Activated CD4-positive, alpha-beta T cell treated with anti-CD3 and anti-CD28 coated beads, Interleukin-2, amount 50 U/mL, for 48 hours (primary cell): ENCODE measurements around the gene OXGR1.
"Not testable (repeated sequence)": the region's sequence is repeated elsewhere in the genome, so short reads cannot be mapped to it uniquely, and the experiment has no call there.

Experiments used
- DNase-seq, 2 experiments: peaks; one replicate each; pipeline ENCODE4 v3.0.0-alpha.2; 2020

Gene OXGR1

GRCh38 chr13:96994017-96994857 lies at the start of gene OXGR1:
Gene OXGR1 (minus strand): TSS chr13:96994476. CDS start chr13:96987759, 6,717 bp downstream.
- no peak for DNase-seq

- no peak for DNase-seq
Observed at GRCh38 chr13:97043302-97043701, 49.0 kb upstream of the OXGR1 start.

DNA sequence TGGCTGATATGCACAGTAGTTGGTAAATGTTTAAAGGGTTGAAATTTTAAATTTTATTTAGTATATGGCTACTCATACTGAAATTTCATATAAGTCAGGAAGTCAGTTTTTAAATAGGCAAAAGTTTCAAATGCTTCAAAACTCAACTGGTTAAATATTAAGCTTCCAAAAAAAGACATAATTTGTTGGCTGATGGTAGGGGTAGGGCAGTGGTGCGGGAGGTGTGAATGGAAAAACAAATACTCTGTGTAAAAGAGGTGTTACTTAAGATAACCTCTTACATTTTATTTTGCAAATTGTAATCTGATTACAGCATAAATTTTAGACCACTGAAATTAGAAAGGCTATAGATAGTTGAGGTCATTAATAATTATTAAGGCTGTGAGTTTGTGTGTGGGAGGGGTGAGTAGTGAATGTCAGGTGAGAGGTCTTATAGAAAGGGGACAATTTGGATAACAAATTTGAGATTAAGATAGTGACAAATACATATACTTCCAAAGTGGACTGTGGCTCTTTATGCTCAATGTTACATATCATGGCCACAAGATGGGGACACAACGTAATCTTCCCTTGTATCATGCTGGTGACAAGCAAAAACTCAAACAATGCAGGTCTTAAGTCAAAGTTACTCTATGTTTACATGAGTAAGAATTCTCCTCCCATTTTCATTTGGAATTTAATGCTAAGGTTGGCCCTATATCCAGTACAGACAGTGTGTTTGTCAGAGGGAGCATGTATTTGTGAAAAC lies 36.6 kb upstream of the OXGR1 start:
- no peak for DNase-seq

GRCh38 chr13:97028441-97029299 lies 34.4 kb upstream of the OXGR1 start:
- peak; percentile 51 to 62 for DNase-seq

- no peak for DNase-seq
Observed at GRCh38 chr13:97027162-97027554, 32.9 kb upstream of the OXGR1 start.

GRCh38 chr13:97026531-97027161 lies 32.4 kb upstream of the OXGR1 start:
- DNase-seq = no peak

DNA sequence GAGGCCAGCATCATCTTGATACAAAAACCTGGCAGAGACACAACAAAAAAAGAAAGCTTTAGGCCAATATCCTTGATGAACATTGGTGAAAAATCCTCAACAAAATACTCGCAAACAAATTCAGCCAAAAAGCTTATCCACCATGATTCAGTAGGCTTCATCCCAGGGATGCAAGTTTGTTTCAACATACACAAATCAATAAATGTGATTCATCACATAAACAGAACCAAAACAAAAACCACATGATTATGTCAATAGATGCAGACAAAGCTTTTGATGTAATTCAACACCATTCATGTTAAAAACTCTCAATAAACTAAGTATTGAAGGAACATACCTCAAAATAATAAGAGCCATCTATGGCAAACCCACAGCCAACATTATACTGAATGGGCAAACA lies 29.5 kb upstream of the OXGR1 start:
- not testable (repeated sequence) for DNase-seq

GRCh38 chr13:97023117-97023516 lies 28.8 kb upstream of the OXGR1 start:
- DNase-seq = no peak

DNA sequence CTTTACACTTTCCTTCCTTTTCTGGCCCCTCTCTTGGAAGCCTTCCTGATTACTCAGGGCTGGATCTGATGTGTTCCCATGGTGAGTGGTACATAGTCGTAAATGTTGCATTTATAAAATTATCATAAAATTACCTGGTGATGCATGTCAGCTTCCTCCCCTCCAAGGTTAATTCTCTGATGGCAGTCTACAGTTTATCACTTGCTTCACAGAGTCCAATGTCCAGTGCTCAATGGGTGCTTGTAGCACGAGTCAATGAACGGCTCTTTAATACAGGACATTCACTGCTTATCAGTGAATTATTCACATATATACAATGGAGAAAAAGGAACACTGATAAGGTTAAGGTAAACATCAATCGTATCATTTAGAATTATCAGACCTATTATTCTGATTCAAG lies 27.0 kb upstream of the OXGR1 start:
- no peak for DNase-seq

DNA sequence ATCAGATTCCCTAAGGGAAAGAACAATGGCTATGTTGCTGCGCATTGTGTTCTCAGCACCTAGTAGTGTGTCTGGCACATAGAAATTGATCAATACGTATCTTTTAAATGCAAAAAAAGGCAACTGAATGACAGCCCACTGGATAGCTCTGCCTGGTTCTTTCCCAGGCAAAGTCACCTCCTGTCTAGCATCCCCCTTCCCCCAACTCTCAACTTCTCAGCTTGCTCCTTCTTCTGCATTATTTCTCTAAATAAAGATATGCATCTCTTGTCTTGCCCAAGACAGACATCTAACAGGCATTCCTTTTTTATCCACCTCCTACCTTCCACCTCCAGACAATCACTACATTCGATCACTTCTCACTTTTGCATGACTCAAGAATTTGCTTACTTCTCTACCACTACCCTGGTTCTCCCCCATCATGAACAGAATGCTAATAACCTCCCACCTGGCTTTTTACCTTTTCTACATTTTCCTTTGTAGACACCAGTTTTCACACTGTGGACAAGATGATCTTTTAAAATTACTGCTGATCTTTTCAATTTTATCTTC lies 26.5 kb upstream of the OXGR1 start:
- no peak for DNase-seq

DNA sequence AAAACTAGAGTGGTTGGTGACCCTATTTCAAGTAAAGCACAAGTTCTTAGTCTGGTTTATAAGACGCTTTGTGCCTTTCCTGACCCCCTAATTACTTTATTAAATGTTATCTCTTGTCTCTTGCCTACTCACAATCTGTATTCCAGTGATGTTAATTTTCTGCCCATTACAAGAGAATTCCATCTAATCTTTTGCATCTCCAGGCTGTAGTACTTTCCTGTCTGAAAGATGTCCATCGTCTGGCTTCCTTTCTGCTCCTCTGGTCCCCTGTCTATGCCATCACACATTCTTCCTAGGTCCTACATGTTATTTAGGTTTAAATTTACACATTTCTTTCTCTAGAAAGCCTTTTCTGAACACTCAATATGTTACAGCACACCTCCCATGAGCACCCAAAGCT lies 25.9 kb upstream of the OXGR1 start:
- DNase-seq = no peak

- no peak for DNase-seq
Observed at GRCh38 chr13:97019236-97019635, 25.0 kb upstream of the OXGR1 start.

- peak; percentile 24 to 27 for DNase-seq
Observed at GRCh38 chr13:97018029-97018819, 23.9 kb upstream of the OXGR1 start.

DNA sequence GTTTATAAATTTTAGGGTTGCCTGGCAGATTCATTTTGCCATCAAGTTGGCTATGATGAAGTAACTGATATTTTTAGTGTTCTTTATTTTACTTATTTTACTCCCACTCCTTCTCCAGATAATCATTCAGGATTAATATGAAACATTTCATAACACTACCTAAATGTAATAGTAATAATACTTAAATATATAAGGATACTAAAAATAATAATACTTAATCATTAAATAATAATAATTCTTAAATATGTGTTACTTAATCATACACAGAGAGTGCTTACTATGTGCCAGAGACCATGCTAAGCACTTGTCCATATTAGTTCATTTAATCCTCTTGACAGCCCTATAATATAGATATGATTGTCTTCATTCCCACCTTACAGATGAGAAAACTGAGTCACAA lies 23.0 kb upstream of the OXGR1 start:
- DNase-seq = no peak

DNA sequence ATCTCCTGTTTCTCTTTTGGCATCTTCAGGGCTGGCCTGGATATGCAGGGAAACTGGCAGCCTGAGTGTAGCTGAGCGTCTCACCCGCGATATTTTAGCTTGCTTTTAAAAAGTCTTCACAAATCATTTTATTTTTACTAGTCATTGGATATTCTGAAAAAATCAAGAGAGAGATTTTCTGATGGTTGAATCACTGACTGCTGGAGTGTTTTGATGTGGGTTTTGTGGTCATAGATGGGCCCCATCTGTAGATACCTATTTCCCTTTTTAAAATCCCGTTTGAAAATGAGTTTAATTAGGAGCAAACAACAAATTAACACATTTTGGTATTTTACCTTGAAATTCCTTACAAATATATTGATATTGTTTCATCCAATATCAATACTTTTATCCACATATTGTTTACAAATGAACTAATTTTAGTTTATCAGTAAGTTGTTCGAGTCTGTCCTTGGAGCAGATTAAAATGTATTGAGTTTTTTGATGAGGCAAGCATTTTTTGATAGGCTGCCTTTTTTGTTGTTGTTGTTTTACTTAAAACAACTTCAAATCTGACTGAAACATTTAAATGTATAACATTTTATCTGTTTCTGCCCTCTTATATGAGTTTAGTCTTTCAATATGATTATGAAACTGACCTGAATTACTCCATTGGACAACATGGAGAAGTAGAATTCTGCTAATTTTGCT lies 21.5 kb upstream of the OXGR1 start:
- DNase-seq = no peak

DNA sequence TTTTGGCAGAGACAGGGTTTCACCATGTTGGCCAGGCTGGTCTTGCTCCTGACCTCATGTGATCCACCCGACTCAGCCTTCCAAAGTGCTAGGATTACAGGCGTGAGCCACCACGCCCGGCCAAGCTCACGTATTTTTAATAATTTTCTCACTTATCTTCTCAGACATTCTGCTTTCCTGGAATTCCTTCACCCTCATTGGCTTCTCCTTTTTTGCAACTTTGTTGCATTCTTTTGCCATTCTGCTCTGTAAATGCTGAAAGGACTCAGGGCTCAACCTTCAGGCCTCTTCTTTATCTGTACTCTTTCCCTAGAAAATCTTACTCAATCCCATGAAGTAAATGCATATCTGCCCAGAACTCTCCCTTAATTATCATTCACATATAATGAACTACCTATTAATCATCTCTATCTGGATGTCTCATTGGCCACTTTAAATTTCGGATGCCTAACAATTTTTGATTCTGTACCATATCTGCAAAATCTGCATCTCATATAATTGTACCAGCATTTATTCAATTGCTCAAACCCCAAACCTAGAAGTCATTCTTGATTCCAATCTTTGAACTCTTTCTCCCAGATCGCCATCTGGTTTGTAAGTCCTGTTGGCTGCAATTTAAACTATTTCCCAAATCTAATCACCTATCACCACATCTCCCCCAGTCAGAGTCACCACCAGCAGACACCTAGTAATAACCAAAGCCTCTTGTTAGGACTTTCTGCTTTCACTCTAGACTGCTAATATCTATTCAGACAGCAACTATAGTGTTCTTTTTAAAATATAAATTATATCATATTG lies 18.2 kb upstream of the OXGR1 start:
- DNase-seq = no peak

DNA sequence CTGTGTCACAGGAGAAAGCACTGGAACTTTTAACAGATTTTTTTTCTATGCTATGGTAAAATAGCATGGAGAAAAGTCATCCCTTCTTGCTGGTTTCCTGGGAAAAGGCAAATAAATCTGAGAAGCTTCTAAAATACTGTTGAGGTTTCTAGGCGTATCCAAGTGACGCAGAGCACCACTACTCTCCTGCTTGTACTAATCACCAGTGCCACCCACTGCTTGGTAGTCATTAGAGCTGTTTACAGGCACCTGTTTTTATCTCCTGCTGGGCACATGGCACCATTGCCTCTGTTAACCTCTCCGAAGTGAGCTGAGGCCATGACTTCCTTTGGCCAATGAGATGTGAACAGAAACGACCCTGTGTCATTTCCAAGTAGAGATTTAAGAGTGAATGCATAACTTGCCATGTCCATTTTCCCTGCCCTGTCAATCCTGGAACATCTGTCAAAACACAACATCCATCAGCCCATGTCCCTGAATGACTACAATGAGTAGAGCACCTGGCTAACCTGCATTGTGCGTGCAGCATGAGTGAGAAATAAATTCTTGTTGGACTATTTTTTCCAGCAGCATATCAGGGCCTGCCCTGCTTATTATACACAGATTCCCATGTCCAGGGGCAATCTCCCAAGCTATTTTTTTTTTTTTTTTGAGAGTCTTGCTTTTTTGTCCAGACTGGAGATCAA lies 17.3 kb upstream of the OXGR1 start:
- DNase-seq = no peak

- no peak for DNase-seq
Observed at GRCh38 chr13:97008643-97009042, 14.4 kb upstream of the OXGR1 start.

GRCh38 chr13:97005625-97006262 lies 11.5 kb upstream of the OXGR1 start:
- DNase-seq = no peak
